ENCODE measurements around the gene UBR4.

DNA sequence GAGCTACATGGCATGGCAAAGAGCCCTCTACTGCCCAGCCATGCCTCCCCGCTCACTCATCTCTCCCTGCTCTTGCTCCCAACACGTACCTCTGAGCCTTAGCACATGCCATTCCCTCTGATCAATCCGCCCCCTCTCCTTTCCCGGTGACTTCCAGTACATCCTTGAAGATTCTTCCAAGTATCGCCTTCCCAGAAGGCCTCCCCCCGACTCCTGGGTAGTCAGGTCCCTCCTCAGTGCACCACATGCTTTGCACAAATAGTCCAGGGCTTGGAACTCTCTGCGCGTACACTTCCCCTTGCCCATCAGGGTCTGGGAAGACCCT is 176.6 kb downstream of the UBR4 start:
- TF ChIP-seq NFIC (IDR thresholded peaks at IDR 0.05) = no peak
- no peak for TF ChIP-seq YY1 (IDR thresholded peaks at IDR 0.05; ENCODE audit: low read depth)
- no peak for TF ChIP-seq EP300 (IDR thresholded peaks at IDR 0.05; ENCODE audit: borderline replicate concordance)
- TF ChIP-seq CEBPB (IDR thresholded peaks at IDR 0.05) = no peak
- no peak for TF ChIP-seq RAD21 (IDR thresholded peaks at IDR 0.05; ENCODE audit: low read depth)
- TF ChIP-seq, protein P1, sequence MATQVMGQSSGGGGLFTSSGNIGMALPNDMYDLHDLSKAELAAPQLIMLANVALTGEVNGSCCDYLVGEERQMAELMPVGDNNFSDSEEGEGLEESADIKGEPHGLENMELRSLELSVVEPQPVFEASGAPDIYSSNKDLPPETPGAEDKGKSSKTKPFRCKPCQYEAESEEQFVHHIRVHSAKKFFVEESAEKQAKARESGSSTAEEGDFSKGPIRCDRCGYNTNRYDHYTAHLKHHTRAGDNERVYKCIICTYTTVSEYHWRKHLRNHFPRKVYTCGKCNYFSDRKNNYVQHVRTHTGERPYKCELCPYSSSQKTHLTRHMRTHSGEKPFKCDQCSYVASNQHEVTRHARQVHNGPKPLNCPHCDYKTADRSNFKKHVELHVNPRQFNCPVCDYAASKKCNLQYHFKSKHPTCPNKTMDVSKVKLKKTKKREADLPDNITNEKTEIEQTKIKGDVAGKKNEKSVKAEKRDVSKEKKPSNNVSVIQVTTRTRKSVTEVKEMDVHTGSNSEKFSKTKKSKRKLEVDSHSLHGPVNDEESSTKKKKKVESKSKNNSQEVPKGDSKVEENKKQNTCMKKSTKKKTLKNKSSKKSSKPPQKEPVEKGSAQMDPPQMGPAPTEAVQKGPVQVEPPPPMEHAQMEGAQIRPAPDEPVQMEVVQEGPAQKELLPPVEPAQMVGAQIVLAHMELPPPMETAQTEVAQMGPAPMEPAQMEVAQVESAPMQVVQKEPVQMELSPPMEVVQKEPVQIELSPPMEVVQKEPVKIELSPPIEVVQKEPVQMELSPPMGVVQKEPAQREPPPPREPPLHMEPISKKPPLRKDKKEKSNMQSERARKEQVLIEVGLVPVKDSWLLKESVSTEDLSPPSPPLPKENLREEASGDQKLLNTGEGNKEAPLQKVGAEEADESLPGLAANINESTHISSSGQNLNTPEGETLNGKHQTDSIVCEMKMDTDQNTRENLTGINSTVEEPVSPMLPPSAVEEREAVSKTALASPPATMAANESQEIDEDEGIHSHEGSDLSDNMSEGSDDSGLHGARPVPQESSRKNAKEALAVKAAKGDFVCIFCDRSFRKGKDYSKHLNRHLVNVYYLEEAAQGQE (IDR thresholded peaks at IDR 0.05; ENCODE audit: low read depth) = no peak
- TF ChIP-seq, protein P2, sequence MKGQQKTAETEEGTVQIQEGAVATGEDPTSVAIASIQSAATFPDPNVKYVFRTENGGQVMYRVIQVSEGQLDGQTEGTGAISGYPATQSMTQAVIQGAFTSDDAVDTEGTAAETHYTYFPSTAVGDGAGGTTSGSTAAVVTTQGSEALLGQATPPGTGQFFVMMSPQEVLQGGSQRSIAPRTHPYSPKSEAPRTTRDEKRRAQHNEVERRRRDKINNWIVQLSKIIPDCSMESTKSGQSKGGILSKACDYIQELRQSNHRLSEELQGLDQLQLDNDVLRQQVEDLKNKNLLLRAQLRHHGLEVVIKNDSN (IDR thresholded peaks at IDR 0.05) = no peak
- TF ChIP-seq, protein P3, sequence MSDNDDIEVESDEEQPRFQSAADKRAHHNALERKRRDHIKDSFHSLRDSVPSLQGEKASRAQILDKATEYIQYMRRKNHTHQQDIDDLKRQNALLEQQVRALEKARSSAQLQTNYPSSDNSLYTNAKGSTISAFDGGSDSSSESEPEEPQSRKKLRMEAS (IDR thresholded peaks at IDR 0.05) = no peak
- no peak for TF ChIP-seq EGR1 (IDR thresholded peaks at IDR 0.05)
